Uterus (tissue), 2 donors: ENCODE measurements around the gene SHISA5.

ENCODE experiments used
- POLR2A ChIP-seq, 2 donors: fragments of 450-650 bp; IDR thresholded peaks; one replicate each; pipeline ENCODE4 v1.6.1; 2016; ENCODE audit warnings: antibody characterized with exemption in 2 of 2, mild to moderate bottlenecking in 1 of 2, moderate library complexity in 1 of 2
- TF ChIP-seq, protein P1 (sequence below), 4 experiments: fragments of 200-600 bp in 2 of 4; fragments of 450-650 bp in 2 of 4; sonication (generic) in 2 of 4; IDR thresholded peaks; one replicate each; pipeline ENCODE4 v1.5.1; 2016 to 2019; ENCODE audit warnings: antibody characterized with exemption in 4 of 4, mild to moderate bottlenecking in 2 of 4, moderate library complexity in 1 of 4

DNA sequence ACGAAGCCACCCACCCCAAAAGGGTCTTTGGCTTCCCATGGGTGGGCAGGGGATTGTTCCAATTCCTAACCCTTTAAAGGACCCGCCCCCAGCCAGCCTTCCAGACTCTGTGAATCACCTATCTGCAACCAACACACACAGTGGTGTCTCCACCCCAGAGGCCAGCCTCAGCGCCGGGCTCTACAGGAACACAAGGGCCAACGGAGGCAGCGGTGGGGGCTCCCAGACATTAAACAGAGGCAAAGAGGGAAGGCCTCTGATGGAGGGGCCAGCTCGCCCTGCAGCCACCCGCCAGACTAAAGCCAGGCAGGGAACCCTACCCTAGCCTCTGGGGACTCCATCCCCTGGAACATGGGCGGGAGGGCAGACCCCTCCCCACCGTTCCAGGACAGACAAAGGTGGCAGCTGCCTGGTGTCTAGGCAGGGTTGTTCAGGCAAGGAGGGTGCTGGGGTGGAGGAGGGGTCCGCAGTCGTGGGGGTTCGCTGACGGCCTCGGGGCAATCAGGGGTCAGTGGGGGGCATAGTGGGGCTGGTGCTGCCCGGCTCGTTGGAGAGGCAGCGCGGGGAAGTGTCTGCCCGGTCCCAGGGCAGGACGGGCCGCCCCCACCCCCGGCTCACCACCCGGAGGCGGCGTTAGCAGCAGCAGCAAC is 448 bp downstream of the SHISA5 start:
- TF ChIP-seq, protein P1, sequence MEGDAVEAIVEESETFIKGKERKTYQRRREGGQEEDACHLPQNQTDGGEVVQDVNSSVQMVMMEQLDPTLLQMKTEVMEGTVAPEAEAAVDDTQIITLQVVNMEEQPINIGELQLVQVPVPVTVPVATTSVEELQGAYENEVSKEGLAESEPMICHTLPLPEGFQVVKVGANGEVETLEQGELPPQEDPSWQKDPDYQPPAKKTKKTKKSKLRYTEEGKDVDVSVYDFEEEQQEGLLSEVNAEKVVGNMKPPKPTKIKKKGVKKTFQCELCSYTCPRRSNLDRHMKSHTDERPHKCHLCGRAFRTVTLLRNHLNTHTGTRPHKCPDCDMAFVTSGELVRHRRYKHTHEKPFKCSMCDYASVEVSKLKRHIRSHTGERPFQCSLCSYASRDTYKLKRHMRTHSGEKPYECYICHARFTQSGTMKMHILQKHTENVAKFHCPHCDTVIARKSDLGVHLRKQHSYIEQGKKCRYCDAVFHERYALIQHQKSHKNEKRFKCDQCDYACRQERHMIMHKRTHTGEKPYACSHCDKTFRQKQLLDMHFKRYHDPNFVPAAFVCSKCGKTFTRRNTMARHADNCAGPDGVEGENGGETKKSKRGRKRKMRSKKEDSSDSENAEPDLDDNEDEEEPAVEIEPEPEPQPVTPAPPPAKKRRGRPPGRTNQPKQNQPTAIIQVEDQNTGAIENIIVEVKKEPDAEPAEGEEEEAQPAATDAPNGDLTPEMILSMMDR (IDR thresholded peaks at IDR 0.05) = no peak
- no peak for TF ChIP-seq POLR2A (IDR thresholded peaks at IDR 0.05)
